Stimulated activated memory B cell treated with anti-CD40 and anti-IgM and Interleukin-4, amounts not matched to agents 10 μg/mL and 1 μg/mL and 100 μg/mL, for 72 hours (primary cell): Measurements from ENCODE around the gene CAMKMT.
A peak's percentile ranks its signal among the peaks of the same experiment; 100 is the strongest.

Experiments
- ATAC-seq: fragments of 150-1000 bp; cut with Tn5 transposase; 2 replicates; pipeline ENCODE4 v1.10.0; 2021
- H3K27ac Mint-ChIP-seq: one replicate; pipeline ENCODE4 v1.8.0; 2022; ENCODE audit warnings: mild to moderate bottlenecking, mixed read lengths
- H3K27me3 Mint-ChIP-seq: one replicate; pipeline ENCODE4 v1.8.0; 2022; ENCODE audit warnings: mixed read lengths
- H3K36me3 Mint-ChIP-seq: one replicate; pipeline ENCODE4 v1.8.0; 2022; ENCODE audit warnings: mixed read lengths
- H3K4me1 Mint-ChIP-seq: one replicate; pipeline ENCODE4 v1.8.0; 2022; ENCODE audit warnings: mixed read lengths
- H3K4me3 Mint-ChIP-seq: one replicate; pipeline ENCODE4 v1.8.0; 2022; ENCODE audit warnings: mild to moderate bottlenecking, moderate library complexity, mixed read lengths
- H3K9me3 Mint-ChIP-seq: one replicate; pipeline ENCODE4 v1.8.0; 2022; ENCODE audit warnings: mixed read lengths

The CAMKMT gene

GRCh38 chr2:44753552-44754285 is 392.0 kb downstream of the CAMKMT start:
- ATAC-seq: peak; percentile 68
- no peak overlapping the region for H3K27ac Mint-ChIP-seq
- no peaks in the 10 kb centered on the region for H3K4me1 Mint-ChIP-seq
- no peak overlapping the region for H3K4me3 Mint-ChIP-seq
- no peaks in the 10 kb centered on the region for H3K27me3 Mint-ChIP-seq
- no peaks in the 10 kb centered on the region for H3K9me3 Mint-ChIP-seq
- H3K36me3 Mint-ChIP-seq: peaks cover 29% of the 10 kb centered on the region

GRCh38 chr2:44758591-44758990 is 396.8 kb downstream of the CAMKMT start:
- no peak overlapping the region for H3K27ac Mint-ChIP-seq
- H3K36me3 Mint-ChIP-seq: no peaks in the 10 kb centered on the region
- no peak overlapping the region for H3K4me3 Mint-ChIP-seq
- no peak for ATAC-seq
- peaks cover 8% of the 10 kb centered on the region for H3K4me1 Mint-ChIP-seq
- no peaks in the 10 kb centered on the region for H3K27me3 Mint-ChIP-seq
- no peaks in the 10 kb centered on the region for H3K9me3 Mint-ChIP-seq

GRCh38 chr2:44759823-44760222 is 398.1 kb downstream of the CAMKMT start:
- no peaks in the 10 kb centered on the region for H3K36me3 Mint-ChIP-seq
- no peak for ATAC-seq
- no peaks in the 10 kb centered on the region for H3K9me3 Mint-ChIP-seq
- no peaks in the 10 kb centered on the region for H3K27me3 Mint-ChIP-seq
- no peak overlapping the region for H3K4me3 Mint-ChIP-seq
- H3K4me1 Mint-ChIP-seq: peaks cover 8% of the 10 kb centered on the region
- no peak overlapping the region for H3K27ac Mint-ChIP-seq

- Mint-ChIP-seq H3K27ac (no peak overlapping the region), H3K9me3 (no peaks in the 10 kb centered on the region), H3K36me3 (no peaks in the 10 kb centered on the region), H3K27me3 (peaks cover 12% of the 10 kb centered on the region), H3K4me3 (no peak overlapping the region), H3K4me1 (peaks cover 8% of the 10 kb centered on the region)
- ATAC-seq: no peak
Measured at GRCh38 chr2:44763275-44763782, 401.6 kb downstream of the CAMKMT start.

- no peak overlapping the region for H3K4me3 Mint-ChIP-seq
Measured at GRCh38 chr2:44766220-44766619, 404.5 kb downstream of the CAMKMT start.

GRCh38 chr2:44766777-44767176 is 405.0 kb downstream of the CAMKMT start:
- ATAC-seq: no peak
- Mint-ChIP-seq H3K4me1 (peaks cover 5% of the 10 kb centered on the region), H3K36me3 (no peaks in the 10 kb centered on the region), H3K4me3 (no peak overlapping the region), H3K27me3 (peaks cover 20% of the 10 kb centered on the region), H3K9me3 (no peaks in the 10 kb centered on the region), H3K27ac (no peak overlapping the region)

More at GRCh38 chr2:44766220-44766619, 404.5 kb downstream of the CAMKMT start:
- Mint-ChIP-seq H3K27me3 (peaks cover 20% of the 10 kb centered on the region), H3K36me3 (no peaks in the 10 kb centered on the region), H3K9me3 (no peaks in the 10 kb centered on the region), H3K4me1 (peaks cover 8% of the 10 kb centered on the region), H3K27ac (no peak overlapping the region)
- no peak for ATAC-seq

- no peak overlapping the region for H3K4me3 Mint-ChIP-seq
- no peaks in the 10 kb centered on the region for H3K9me3 Mint-ChIP-seq
Measured at GRCh38 chr2:44767691-44768090, 405.9 kb downstream of the CAMKMT start.

GRCh38 chr2:44768438-44769236 is 406.9 kb downstream of the CAMKMT start:
- Mint-ChIP-seq H3K4me3 (peak overlapping the region; percentile 70), H3K9me3 (no peaks in the 10 kb centered on the region), H3K27me3 (peaks cover 20% of the 10 kb centered on the region), H3K27ac (no peak overlapping the region), H3K36me3 (peaks cover 9% of the 10 kb centered on the region), H3K4me1 (no peaks in the 10 kb centered on the region)
- ATAC-seq: no peak

More at GRCh38 chr2:44767691-44768090, 405.9 kb downstream of the CAMKMT start:
- H3K36me3 Mint-ChIP-seq: peaks cover 8% of the 10 kb centered on the region
- H3K4me1 Mint-ChIP-seq: no peaks in the 10 kb centered on the region
- no peak for ATAC-seq
- H3K27ac Mint-ChIP-seq: no peak overlapping the region
- peaks cover 20% of the 10 kb centered on the region for H3K27me3 Mint-ChIP-seq

- Mint-ChIP-seq H3K36me3 (peaks cover 9% of the 10 kb centered on the region), H3K4me1 (no peaks in the 10 kb centered on the region), H3K4me3 (no peak overlapping the region), H3K27ac (no peak overlapping the region), H3K27me3 (peaks cover 20% of the 10 kb centered on the region), H3K9me3 (no peaks in the 10 kb centered on the region)
- no peak for ATAC-seq
Measured at GRCh38 chr2:44769349-44770011, 407.7 kb downstream of the CAMKMT start.

GRCh38 chr2:44770221-44771195 is 408.8 kb downstream of the CAMKMT start:
- Mint-ChIP-seq H3K4me3 (no peak overlapping the region), H3K4me1 (no peaks in the 10 kb centered on the region), H3K36me3 (peaks cover 9% of the 10 kb centered on the region), H3K9me3 (no peaks in the 10 kb centered on the region), H3K27me3 (peaks cover 20% of the 10 kb centered on the region), H3K27ac (no peak overlapping the region)
- no peak for ATAC-seq

GRCh38 chr2:44771522-44771921 is 409.8 kb downstream of the CAMKMT start:
- no peak for ATAC-seq
- Mint-ChIP-seq H3K36me3 (peaks cover 9% of the 10 kb centered on the region), H3K9me3 (no peaks in the 10 kb centered on the region), H3K4me3 (no peak overlapping the region), H3K27me3 (peaks cover 20% of the 10 kb centered on the region), H3K4me1 (no peaks in the 10 kb centered on the region), H3K27ac (no peak overlapping the region)

- Mint-ChIP-seq H3K9me3 (no peaks in the 10 kb centered on the region), H3K4me1 (peaks cover under 1% of the 10 kb centered on the region), H3K4me3 (no peak overlapping the region), H3K27me3 (peaks cover 20% of the 10 kb centered on the region), H3K36me3 (peaks cover 9% of the 10 kb centered on the region), H3K27ac (no peak overlapping the region)
- no peak for ATAC-seq
Measured at GRCh38 chr2:44772131-44772530, 410.4 kb downstream of the CAMKMT start.

GRCh38 chr2:44772669-44773378 is 411.1 kb downstream of the CAMKMT start:
- Mint-ChIP-seq H3K27me3 (peaks cover 13% of the 10 kb centered on the region), H3K36me3 (peaks cover 9% of the 10 kb centered on the region), H3K4me1 (peaks cover 7% of the 10 kb centered on the region), H3K27ac (no peak overlapping the region), H3K4me3 (no peak overlapping the region), H3K9me3 (no peaks in the 10 kb centered on the region)
- no peak for ATAC-seq
